Aortic smooth muscle cell (primary cell): Measurements from ENCODE around the gene CEP164. TPM values are rescaled to one million over a fixed set of nuclear protein-coding genes. Genes with fewer than 3 reads are reported as not detected.

Experiments used
- total RNA-seq: library from RNA; depleted of rRNA; stranded (reverse); fragments of >200 nt; gene quantifications from 2 replicates; pipeline ENCODE4 v1.2.3, GENCODE V29; 2014

CEP164 gene
- 26.7 and 27.7 TPM in 2 replicates for total RNA-seq

GRCh38 chr11:117327567-117328374 is at the start of gene CEP164:
TSS of gene CEP164 (plus strand) at chr11:117327854. CDS start at chr11:117338587, 10,733 bp downstream.

GRCh38 chr11:117290809-117291396 is 36.8 kb upstream of the CEP164 start, which contains the start of gene BACE1-AS:
TSS of gene BACE1-AS (plus strand) at chr11:117291346.

GRCh38 chr11:117316197-117316961 is 11.3 kb upstream of the CEP164 start, which contains the start of gene BACE1:
TSS of gene BACE1 (minus strand) at chr11:117316256. CDS start at chr11:117315795, 461 bp downstream.

Other genes starting within 250 kb of the CEP164 start
- gene SIK3, start 229.4 kb upstream of the CEP164 start, total RNA-seq = 14.1 and 16.9 TPM in 2 replicates
- 171 and 180 TPM in 2 replicates for gene PAFAH1B2, start 183.6 kb upstream of the CEP164 start, total RNA-seq
- gene SIDT2, start 149.1 kb upstream of the CEP164 start, total RNA-seq = 30.4 and 40.5 TPM in 2 replicates
- 2,419 and 2,690 TPM in 2 replicates for gene TAGLN, start 128.5 kb upstream of the CEP164 start, total RNA-seq
- gene PCSK7, start 95.8 kb upstream of the CEP164 start, total RNA-seq = 51.4 and 61.8 TPM in 2 replicates
- 7.7 and 8.7 TPM in 2 replicates for gene RNF214, start 95.2 kb upstream of the CEP164 start, total RNA-seq
- gene BACE1-AS, start 36.5 kb upstream of the CEP164 start, total RNA-seq = 2.0 and 2.9 TPM in 2 replicates
- 28.9 and 41.5 TPM in 2 replicates for gene BACE1, start 11.6 kb upstream of the CEP164 start, total RNA-seq